Smooth muscle cell (in vitro differentiated cells): Measurements from ENCODE around the gene SLC38A10. TPM values are rescaled to one million over a fixed set of nuclear protein-coding genes. Genes with fewer than 3 reads are reported as not detected.

Experiments
- DNase-seq: peaks from one replicate; lab custom pipeline; 2025; ENCODE audit not compliant: unreplicated experiment; lab: John Stamatoyannopoulos, UW
- H2AFZ ChIP-seq: fragments of 200-600 bp; sonication (generic); 2 replicates; pipeline ENCODE4 v1.6.0; 2016; ENCODE audit warnings: antibody characterized with exemption, low read depth, mild to moderate bottlenecking
- H3F3A ChIP-seq: fragments of 200-600 bp; sonication (generic); 2 replicates; pipeline ENCODE4 v1.6.0; 2017; ENCODE audit warnings: antibody characterized with exemption, low read depth
- H3K27ac ChIP-seq: fragments of 200-600 bp; sonication (generic); 2 replicates; pipeline ENCODE4 v1.5.1; 2016; ENCODE audit warnings: low read depth, mild to moderate bottlenecking
- H3K27me3 ChIP-seq: fragments of 200-600 bp; sonication (generic); 2 replicates; pipeline ENCODE4 v1.6.1; 2016; ENCODE audit warnings: low read depth, mild to moderate bottlenecking
- H3K36me3 ChIP-seq: fragments of 200-600 bp; sonication (generic); 2 replicates; pipeline ENCODE4 v1.5.1; 2016; ENCODE audit warnings: low read depth
- H3K4me1 ChIP-seq: fragments of 200-600 bp; sonication (generic); 2 replicates; pipeline ENCODE4 v1.5.1; 2016; ENCODE audit warnings: low read depth
- H3K4me2 ChIP-seq: fragments of 200-600 bp; sonication (generic); 2 replicates; pipeline ENCODE4 v1.6.0; 2016; ENCODE audit warnings: mild to moderate bottlenecking
- H3K4me3 ChIP-seq: fragments of 200-600 bp; sonication (generic); 2 replicates; pipeline ENCODE4 v1.5.1; 2016; ENCODE audit warnings: mild to moderate bottlenecking
- H3K79me2 ChIP-seq: fragments of 200-600 bp; sonication (generic); 2 replicates; pipeline ENCODE4 v1.6.0; 2016; ENCODE audit warnings: low read depth, mild to moderate bottlenecking
- H3K9ac ChIP-seq: fragments of 200-600 bp; sonication (generic); 2 replicates; pipeline ENCODE4 v1.6.0; 2016; ENCODE audit warnings: low read depth
- H3K9me3 ChIP-seq: fragments of 200-600 bp; sonication (generic); replicated peaks from 2 replicates; pipeline ENCODE4 v1.5.1; 2016; ENCODE audit warnings: low read depth
- H4K20me1 ChIP-seq: fragments of 200-600 bp; sonication (generic); 2 replicates; pipeline ENCODE4 v1.6.0; 2016; ENCODE audit warnings: low read depth
- WGBS: methylation state at CpG from one replicate; pipeline ENCODE4 v1.1.7; 2016; ENCODE audit warnings: low lambda C conversion rate; 5-methylcytosine and 5-hydroxymethylcytosine counted together
- polyA plus RNA-seq: library from polyadenylated mRNA; unstranded; fragments of >200 nt; fragmentation: Nextera tagmentation; extraction: Ambion mirVana; gene quantifications from 2 replicates; pipeline ENCODE4 v1.2.1, GENCODE V29; 2016
- total RNA-seq: library from RNA; depleted of rRNA; stranded (reverse); fragments of >200 nt; gene quantifications from 2 replicates; pipeline ENCODE4 v1.2.3, GENCODE V29; 2014
- TF ChIP-seq, protein P1 (sequence below): fragments of 200-600 bp; sonication (generic); IDR thresholded peaks from 2 replicates; pipeline ENCODE4 v1.5.1; 2017; ENCODE audit warnings: borderline replicate concordance, mild to moderate bottlenecking, antibody characterized with exemption; ENCODE audit not compliant: insufficient read depth, poor library complexity, severe bottlenecking

The SLC38A10 gene
- total and polyA plus RNA-seq, 2 experiments from 2014 or later: 61.6 to 97.1 TPM

- Histone ChIP-seq H3F3A (no peaks in the 10 kb centered on the region), H3K79me2 (no peaks in the 10 kb centered on the region), H3K4me3 (no peak overlapping the region), H3K9me3 (no peaks in the 10 kb centered on the region), H2AFZ (no peak overlapping the region), H4K20me1 (no peaks in the 10 kb centered on the region), H3K4me2 (no peak overlapping the region), H3K36me3 (no peaks in the 10 kb centered on the region), H3K4me1 (no peaks in the 10 kb centered on the region), H3K27me3 (no peaks in the 10 kb centered on the region), H3K9ac (no peak overlapping the region), H3K27ac (no peak overlapping the region)
- no peak for DNase-seq
- WGBS: 84% methylated on average over 27 of the region's 27 CpGs
- TF ChIP-seq, protein P1, sequence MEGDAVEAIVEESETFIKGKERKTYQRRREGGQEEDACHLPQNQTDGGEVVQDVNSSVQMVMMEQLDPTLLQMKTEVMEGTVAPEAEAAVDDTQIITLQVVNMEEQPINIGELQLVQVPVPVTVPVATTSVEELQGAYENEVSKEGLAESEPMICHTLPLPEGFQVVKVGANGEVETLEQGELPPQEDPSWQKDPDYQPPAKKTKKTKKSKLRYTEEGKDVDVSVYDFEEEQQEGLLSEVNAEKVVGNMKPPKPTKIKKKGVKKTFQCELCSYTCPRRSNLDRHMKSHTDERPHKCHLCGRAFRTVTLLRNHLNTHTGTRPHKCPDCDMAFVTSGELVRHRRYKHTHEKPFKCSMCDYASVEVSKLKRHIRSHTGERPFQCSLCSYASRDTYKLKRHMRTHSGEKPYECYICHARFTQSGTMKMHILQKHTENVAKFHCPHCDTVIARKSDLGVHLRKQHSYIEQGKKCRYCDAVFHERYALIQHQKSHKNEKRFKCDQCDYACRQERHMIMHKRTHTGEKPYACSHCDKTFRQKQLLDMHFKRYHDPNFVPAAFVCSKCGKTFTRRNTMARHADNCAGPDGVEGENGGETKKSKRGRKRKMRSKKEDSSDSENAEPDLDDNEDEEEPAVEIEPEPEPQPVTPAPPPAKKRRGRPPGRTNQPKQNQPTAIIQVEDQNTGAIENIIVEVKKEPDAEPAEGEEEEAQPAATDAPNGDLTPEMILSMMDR: peak; percentile 40
These were observed 94.2 kb downstream of the SLC38A10 start for GRCh38 chr17:81200695-81201580.

DNA sequence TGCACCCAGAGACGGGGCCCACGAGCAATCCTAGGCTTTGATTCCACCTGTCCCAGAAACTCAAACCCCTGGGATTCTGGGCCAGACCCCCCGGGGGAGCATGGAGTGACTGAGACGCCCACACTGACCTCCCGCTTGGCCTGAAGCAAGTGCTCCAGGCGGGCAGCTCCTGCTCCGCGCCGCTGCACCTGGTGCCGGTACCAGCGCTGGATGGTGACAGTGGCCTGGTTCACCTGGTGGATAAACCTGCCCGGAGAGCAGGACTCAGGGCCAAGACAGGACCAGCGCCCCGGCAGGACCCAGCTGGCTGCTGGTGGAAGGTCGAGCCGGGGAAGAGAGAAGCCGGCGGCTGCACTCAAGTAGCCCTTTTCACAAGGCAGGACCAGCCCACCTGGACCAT lies 94.9 kb downstream of the SLC38A10 start:
- Histone ChIP-seq H3K27me3 (no peaks in the 10 kb centered on the region), H3K36me3 (no peaks in the 10 kb centered on the region), H3K79me2 (no peaks in the 10 kb centered on the region), H2AFZ (no peak overlapping the region), H3K4me2 (no peak overlapping the region), H3F3A (no peaks in the 10 kb centered on the region), H3K9ac (no peak overlapping the region), H3K4me1 (no peaks in the 10 kb centered on the region), H3K4me3 (no peak overlapping the region), H4K20me1 (no peaks in the 10 kb centered on the region), H3K27ac (no peak overlapping the region), H3K9me3 (no peaks in the 10 kb centered on the region)
- TF ChIP-seq, protein P1: no peak
- DNase-seq: no peak
- 98% methylated on average over 17 of the region's 18 CpGs for WGBS

GRCh38 chr17:81199482-81199830 lies 95.7 kb downstream of the SLC38A10 start:
- H3K9ac ChIP-seq: no peak overlapping the region
- no peaks in the 10 kb centered on the region for H3K27me3 ChIP-seq
- H3F3A ChIP-seq: no peaks in the 10 kb centered on the region
- H3K27ac ChIP-seq: no peak overlapping the region
- 94% methylated on average over 17 of the region's 18 CpGs for WGBS
- H4K20me1 ChIP-seq: no peaks in the 10 kb centered on the region
- H3K36me3 ChIP-seq: no peaks in the 10 kb centered on the region
- H3K4me1 ChIP-seq: no peaks in the 10 kb centered on the region
- no peaks in the 10 kb centered on the region for H3K9me3 ChIP-seq
- no peak for DNase-seq
- H3K4me3 ChIP-seq: no peak overlapping the region
- no peak overlapping the region for H3K4me2 ChIP-seq
- H2AFZ ChIP-seq: no peak overlapping the region
- TF ChIP-seq, protein P1: no peak
- H3K79me2 ChIP-seq: no peaks in the 10 kb centered on the region

DNA sequence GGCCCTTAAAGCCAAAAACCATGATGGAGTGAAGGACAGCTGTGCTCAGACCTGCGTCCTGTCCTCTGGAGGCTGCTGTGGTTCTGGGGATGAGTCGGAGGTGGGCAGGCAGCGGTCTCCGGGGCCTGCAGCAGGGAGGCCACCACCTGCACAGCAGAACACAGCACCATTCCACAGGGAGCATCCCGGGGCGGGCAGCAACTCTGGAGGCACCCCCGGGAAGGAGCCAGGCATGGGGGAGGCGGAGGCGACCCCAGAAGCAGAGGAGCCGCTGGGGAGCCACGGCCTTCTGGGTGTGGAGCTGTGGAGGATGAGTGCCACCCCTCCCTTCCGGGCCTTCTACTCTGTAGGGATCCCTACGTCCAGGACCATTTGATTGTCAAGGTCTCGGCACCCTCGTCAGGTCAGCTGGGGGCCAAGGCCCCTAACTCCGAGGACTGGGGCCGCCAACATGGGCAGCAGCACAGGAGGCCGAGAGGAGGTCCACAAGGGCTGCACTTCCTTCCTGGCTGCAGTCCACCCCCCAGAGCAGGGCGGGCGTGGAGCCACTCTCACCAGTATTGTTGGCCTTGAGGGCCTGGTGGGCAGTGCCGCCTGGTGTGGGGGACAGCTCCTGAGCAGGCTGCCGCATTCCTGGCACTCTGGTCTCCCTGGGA lies 96.2 kb downstream of the SLC38A10 start:
- no peak overlapping the region for H3K4me3 ChIP-seq

More for the DNA sequence above, 96.2 kb downstream of the SLC38A10 start:
- H3K4me2 ChIP-seq: no peak overlapping the region
- no peak overlapping the region for H3K9ac ChIP-seq
- 95% methylated on average over 22 of the region's 22 CpGs for WGBS
- TF ChIP-seq, protein P1: no peak
- H3F3A ChIP-seq: no peaks in the 10 kb centered on the region
- no peak overlapping the region for H3K27ac ChIP-seq
- H3K36me3 ChIP-seq: no peaks in the 10 kb centered on the region
- H3K79me2 ChIP-seq: no peaks in the 10 kb centered on the region
- no peaks in the 10 kb centered on the region for H4K20me1 ChIP-seq
- H3K9me3 ChIP-seq: no peaks in the 10 kb centered on the region
- DNase-seq: no peak
- H3K4me1 ChIP-seq: no peaks in the 10 kb centered on the region
- H2AFZ ChIP-seq: no peak overlapping the region
- no peaks in the 10 kb centered on the region for H3K27me3 ChIP-seq
